NCI-H510A (cell line): ENCODE data around the gene FAM187B.

Experiments used
- DNase-seq: peaks from one replicate; lab custom pipeline; 2025; lab: John Stamatoyannopoulos, UW

The FAM187B gene

DNA sequence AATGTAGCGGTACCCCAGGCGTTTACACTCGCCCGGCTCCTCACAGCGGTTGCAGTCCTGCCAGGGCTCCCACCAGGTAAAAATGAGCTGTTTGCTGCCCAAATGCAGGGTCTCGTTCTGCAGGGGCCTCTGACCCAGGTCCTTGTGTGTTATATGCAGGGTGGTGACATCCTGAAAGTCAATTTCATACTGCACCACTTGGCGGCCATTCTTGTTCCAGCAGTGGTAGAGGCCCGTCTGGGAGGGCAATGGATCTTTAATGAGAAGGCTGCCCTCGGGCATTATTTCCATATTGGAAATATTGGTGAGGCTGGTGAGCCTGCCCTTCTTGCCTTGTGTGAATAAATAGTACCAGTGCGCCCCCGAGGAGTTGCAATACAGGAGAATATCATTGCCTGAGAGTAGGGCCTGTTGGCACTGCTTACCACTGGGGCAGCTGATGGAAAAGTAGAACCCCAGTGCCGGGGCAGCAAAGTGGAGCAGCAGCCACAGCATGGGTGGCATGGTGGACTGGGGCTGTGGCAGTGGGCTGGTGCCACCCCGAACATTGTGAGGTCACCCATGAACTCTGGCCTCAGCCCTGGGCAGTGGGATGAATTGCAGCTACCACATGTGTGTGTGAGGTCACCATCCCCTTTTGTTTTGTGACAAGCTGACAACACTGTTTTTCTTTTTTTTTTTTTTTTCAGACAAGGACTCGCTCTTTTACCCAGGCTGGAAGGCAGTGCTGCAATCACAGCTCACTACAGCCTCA, at the start of gene FAM187B:
Gene FAM187B, minus strand, starts transcription at position 563 of the 754 bp plus-strand sequence. Its CDS starts 59 bp downstream, at position 504.
- no peak for DNase-seq

DNA sequence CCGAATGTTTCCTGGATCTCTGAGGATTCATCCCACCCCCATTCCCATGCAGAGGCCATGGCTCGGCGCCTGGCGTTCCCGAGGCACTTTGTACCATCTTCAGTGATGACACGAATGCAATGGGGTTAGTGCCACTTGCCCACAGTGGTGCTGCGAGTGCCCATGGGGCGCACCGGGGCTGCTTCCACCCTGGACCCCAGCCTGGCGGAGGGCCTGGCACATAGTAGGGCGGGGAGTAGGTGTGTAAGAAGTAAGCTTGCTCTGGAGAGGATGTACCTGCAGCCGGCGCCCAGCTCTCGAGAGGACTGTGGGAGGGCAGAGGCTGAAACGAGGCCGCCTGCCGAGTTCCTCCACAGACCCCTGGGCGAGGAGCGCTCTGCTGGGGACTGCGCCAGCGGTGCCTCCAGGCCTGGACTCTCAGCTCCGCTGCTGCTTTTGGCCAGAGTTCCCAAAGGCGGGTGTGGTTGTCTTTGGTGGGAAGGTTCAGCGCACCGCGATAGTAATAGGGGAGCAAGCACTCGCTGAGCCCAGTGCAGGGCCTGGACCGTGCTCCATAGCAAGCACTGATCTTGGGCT, 48.3 kb upstream of the FAM187B start:
- no peak for DNase-seq

DNA sequence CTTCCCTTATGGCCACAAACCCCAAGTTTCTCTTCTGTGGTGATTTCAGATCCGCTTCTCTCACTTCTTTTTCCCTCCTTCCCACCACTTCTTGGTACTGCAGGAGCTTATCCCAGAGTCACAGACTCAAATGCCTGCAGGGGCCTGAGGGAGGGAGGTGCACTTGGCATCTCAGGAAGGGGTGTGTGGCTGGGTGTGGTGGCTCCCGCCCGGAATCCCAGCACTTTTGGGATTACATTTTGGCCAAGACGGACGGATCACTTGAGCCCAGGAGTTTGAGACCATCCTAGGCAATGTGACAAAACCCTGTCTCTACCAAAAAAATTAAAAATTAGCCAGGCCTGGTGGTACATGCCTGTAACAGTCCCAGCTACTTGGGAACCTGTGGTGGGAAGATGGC, 45.8 kb upstream of the FAM187B start:
- DNase-seq, result no peak

DNA sequence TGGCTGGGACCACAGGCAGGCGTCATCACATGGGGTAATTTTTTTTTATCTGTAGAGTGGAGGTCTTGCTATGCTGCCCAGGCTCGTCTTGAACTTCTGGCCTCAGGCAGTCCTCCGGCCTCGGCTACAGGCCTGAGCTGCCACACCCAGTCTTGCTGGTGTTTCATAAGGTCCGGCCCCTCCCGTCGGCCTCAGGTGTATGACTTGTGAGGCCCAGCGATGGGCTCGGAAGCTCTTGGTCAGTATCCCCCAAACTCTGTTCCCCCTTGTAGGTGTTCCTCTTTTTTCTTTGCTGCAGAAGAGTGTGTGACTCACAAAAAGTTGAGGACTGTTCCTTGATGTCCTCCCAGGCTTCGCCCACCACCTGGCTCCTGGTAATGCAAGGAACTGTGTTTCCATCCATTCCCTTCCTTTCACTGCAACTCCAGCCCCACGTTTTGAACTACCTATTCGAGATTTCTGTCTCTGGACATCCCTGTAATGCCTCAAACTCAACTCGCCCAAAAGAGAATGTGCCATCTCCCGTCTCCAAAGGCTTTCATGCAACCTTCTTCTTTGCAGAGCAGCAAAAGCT, 45.2 kb upstream of the FAM187B start:
- no peak for DNase-seq

DNA sequence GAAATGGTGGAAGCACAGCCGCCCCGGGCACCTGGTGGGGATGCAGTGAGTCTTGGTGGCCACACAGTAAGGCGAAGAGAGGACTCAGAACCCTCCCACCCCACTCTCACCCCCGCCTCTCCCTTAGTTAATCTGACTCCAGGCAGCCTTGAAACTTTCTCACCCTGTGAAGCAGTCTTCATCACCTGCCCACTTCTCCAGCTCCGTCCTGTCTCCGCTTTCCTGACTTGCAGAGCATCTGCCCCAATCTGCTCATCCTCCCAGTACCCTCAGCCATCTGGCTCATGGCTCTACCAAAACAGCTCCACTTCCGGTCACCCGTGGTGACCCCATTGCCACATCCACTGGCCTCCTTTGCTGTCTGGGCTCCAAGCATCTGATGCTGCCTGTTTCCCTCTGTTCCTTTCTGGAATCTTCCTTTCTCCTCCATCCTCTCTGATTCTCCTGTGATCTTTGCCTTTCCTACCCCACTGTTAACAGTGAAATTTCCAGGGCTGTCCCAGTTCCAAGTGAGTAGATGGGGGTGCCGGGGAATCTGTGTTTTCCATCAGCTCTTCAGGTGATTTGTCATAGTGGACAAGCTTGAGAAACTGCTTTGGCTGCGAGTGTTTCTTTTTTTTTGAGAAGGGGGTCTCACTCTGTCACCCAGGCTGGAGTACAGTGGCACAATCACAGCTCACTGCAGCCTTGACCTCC, 44.6 kb upstream of the FAM187B start:
- no peak for DNase-seq

DNA sequence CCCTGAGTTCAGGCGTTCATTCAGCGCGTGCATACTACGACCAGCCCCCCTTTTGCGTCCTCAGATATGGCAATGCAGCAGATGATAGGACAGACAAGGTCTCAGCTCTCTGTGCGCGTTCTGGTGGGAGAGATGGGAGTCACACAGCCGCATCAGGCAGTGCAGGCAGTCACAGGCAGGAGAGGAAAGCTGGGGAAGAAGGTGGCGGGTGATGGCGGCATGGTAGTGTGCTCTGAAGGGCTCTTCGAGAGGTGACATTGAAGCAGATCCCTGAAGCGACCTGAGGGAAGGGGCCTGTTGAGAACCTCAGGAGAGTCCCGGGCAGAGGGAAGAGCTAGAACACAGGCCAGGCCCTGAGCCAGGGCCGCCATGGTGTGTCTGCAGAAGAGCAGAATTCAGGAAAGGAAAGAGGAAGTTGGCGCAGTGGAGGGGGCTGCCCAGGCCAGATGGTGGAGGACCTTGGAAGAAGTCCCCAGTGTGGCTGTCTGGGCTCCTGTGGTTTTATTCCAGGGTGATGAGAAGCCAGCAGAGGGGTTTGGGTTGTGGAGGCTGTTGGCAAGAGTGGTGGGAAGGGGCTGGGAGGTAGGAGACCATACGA, 43.7 kb upstream of the FAM187B start:
- DNase-seq, result no peak

DNA sequence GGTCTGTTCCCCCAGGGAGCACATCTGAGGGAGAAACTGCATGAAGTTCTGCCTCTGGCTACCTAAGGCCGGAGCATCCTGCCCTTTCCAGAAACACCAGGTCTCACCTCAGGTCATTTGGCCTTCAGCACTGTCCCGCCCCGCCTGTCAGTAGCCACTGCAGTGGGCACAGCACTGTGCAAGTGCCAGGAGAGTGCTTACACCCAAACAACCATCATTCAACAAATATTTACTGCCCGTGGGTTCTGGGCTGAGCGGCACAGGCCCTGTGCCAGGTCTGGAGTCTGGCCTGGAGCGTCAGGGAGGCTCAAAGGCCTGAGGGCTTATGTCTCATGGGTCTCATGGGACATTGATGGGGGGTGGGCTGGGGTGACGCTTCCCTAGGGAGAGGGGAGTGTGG, 43.0 kb upstream of the FAM187B start:
- no peak for DNase-seq

DNA sequence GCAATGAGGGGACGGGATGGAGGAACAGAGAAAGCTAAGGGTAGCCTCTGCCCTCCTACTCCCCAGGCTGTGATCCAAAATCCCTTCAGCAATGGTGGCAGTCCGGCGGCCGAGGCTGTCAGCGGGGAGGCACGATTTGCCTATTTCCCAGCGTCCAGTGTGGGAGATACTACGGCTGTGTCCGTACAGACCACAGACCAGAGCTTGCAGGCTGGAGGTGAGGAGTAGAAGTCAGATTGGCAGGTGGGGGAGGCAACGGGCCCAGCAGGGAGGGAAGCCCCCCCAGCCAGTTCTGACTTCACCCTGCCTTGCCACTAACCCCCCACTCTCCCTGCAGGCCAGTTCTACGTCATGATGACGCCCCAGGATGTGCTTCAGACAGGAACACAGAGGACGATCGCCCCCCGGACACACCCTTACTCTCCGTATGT, 41.9 kb upstream of the FAM187B start:
- DNase-seq, result no peak

DNA sequence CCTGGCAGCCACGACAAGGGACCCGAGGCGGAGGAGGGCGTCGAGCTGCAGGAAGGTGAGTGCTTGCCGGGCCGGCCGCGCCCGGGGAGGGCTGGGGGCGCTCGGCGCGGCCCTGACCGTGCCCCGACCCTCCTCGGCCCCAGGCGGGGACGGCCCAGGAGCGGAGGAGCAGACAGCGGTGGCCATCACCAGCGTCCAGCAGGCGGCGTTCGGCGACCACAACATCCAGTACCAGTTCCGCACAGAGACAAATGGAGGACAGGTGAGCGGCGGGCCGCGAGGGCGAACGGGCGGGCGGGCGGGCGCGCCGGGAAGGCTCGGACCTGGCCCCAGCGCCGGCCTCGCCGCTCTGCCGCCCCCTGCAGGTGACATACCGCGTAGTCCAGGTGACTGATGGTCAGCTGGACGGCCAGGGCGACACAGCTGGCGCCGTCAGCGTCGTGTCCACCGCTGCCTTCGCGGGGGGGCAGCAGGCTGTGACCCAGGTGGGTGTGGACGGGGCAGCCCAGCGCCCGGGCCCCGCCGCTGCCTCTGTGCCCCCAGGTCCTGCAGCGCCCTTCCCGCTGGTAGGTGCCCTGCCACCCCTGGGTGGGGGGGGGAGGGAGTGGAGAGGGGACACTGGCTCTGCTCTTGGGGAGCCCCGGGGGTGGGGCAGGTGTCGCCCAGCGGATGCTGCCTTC, 41.0 kb upstream of the FAM187B start:
- DNase-seq, result peak; percentile 72

DNA sequence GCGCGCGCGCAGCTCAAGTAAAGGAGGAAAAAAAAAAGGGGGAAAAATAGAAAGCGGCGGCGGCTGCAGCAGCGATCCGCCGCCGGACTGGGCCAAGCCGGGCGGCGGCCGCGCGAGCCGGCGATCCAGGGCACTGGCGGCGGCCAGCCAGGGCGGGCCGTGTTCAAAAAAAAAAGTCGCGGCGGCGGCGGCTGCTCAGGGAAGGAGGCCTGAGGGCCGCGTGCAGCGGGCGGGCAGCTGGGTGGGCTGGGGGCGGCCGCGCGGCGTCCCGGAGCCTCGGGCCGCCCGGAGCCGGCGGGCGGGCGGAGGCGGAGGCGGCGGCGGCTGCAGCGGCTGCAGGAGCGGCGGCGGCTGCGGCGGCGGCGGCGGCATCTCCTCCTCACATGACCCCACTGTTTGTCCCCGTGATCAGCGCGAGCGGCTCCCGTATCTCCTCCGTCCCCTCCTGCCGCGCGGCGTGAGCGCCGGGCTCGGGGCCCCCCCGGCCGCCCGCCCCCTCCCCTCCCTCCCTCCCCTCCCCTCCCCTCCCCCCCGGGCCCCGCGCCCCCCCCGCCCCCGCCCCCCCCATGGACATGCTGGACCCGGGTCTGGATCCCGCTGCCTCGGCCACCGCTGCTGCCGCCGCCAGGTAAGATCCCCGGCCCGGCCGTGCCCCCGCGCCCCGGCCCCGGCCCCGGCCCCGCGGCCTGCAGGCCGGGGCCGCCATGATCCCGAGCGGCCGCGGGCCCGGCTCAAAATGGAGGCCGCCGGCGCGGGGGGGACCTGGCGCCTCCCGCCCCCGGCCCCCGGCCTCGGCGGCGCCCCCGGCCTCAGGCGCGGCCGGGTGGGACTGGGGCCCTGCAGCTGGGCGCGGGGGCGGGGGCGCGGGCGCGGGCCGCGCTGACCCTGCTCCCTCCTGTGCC, 40.2 kb upstream of the FAM187B start, which contains the start of gene USF2:
Gene USF2, plus strand, starts transcription at position 427 of the 902 bp plus-strand sequence. Its CDS starts 140 bp downstream, at position 567.
- DNase-seq, result peak; percentile 47

DNA sequence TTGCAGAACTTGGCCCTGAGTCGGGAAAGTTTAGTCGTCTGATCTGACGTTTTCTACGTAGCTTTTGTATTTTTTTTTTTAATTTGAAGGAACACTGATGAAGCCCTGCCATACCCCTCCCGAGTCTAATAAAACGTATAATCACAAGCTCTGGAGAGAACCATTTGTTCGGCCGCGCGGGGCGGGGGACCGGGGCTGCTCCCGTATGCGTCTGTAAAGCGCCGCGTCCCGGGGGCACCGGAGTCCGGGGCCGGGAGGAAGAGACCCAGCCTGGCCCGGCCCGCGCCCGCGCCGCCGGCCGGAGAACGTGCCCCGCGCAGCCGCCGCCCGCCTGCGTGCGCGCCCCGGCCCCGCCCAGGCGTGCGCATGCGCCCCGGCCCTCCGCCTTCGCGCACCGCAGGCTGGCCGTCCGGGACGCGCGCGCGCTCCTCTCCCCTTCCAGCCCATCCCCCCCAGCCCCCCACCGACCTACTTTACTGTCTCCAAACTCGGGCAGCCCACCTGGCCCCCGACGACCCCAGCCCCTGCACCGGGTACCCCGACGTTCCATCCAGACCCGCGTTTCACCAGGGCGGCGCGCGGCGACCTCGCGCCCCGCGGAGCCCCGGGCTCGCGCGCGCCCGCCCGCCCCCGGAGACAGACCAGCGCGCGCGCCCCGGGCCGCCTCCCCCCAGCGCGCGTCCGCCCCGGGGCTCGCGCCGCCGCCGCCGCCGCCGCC, 39.4 kb upstream of the FAM187B start:
- DNase-seq, result peak; percentile 61

DNA sequence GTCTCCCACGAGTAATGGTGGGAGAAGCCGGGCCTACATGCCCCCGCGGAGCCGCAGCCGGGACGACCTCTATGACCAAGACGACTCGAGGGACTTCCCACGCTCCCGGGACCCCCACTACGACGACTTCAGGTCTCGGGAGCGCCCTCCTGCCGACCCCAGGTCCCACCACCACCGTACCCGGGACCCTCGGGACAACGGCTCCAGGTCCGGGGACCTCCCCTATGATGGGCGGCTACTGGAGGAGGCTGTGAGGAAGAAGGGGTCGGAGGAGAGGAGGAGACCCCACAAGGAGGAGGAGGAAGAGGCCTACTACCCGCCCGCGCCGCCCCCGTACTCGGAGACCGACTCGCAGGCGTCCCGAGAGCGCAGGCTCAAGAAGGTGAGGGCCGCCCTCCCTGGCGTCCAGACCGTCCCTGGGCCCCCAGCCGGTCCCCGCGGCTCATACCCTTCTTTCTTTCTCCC, 38.8 kb upstream of the FAM187B start:
- DNase-seq, result no peak

DNA sequence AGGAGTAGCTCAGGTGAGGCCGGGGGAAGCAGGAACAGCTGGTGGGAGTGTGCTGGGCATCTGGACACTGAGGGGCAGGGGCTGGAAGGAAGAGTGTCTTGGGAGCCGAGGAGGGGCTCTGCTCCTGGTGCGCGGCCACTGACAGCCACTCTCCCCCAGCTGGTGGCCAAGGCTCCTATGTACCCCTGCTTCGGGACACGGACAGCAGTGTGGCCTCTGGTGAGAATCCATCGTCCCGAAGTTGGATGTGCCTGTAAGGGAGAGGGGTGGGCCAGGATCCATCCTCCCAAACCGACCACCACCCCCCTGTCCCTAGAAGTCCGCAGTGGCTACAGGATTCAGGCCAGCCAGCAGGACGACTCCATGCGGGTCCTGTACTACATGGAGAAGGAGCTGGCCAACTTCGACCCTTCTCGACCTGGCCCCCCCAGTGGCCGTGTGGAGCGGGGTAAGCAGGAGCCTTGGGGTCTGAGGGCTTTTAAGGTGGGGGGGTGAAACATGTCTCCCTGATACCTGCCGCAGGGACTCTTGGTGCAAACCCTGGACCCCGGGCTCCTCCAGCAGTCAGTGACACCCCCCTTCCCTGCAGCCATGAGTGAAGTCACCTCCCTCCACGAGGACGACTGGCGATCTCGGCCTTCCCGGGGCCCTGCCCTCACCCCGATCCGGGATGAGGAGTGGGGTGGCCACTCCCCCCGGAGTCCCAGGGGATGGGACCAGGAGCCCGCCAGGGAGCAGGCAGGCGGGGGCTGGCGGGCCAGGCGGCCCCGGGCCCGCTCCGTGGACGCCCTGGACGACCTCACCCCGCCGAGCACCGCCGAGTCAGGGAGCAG, 38.2 kb upstream of the FAM187B start:
- DNase-seq, result no peak

DNA sequence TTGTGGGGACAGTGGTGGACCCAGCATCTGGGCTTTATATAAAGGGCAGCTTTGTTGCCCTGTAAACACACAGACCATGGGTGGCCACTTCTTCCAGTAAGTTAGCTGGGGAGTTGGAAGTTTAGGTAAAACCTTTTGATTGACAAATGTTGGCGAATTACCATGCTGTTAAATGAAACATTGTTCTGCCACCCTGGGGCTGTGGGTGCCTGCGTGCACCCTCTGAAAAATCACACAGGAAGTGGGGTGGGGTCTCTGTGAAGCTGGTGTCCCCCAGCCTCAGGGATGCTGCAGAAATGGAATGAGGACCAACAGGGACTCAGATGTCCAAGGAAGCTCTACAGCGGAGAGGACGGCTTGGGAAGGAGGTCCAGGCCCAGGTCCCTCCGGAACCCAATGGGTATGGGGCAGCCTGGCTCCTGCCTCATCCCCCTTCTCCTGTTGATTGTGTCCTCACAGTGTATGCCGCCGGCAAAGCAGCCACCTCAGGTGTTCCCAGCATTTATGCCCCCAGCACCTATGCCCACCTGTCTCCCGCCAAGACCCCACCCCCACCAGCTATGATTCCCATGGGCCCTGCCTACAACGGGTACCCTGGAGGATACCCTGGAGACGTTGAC, 37.5 kb upstream of the FAM187B start:
- DNase-seq, result no peak

DNA sequence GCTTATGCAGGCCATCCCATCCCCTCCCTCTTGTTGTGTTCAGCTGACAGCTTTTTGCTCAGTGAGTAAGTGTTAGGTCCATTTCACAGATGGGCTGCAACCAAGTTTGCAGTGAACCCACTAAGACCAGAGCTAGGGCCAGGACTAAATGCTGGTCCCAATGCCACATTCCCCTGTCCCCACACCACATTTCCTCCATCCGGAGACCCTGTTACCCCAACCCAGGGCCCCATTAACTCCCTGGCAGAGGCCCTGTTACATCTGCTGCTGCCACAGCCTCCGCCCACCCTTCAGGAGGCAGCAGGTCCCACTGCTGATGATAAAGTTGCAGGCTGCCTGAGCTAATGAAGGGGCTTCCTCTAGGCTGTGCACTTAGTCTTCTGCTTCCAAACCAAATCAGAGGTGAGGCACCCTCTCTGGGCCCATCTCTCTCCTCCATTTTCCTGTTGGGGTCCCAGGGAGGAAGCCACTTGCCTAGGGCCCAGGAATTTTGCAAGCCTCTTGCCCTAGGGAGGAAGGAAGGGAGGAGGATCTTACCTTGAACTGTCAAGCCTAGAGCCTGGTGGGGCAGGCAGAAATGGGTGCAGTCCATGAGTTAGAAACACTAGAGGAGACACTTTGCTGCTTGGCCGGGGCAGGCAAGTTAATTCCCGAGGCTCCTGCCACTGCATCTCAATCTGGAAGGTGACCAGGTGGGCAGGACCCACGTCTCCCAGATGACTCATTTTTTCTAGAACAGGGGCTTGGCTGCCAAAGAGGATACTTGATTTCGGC, 36.8 kb upstream of the FAM187B start:
- DNase-seq, result no peak

DNA sequence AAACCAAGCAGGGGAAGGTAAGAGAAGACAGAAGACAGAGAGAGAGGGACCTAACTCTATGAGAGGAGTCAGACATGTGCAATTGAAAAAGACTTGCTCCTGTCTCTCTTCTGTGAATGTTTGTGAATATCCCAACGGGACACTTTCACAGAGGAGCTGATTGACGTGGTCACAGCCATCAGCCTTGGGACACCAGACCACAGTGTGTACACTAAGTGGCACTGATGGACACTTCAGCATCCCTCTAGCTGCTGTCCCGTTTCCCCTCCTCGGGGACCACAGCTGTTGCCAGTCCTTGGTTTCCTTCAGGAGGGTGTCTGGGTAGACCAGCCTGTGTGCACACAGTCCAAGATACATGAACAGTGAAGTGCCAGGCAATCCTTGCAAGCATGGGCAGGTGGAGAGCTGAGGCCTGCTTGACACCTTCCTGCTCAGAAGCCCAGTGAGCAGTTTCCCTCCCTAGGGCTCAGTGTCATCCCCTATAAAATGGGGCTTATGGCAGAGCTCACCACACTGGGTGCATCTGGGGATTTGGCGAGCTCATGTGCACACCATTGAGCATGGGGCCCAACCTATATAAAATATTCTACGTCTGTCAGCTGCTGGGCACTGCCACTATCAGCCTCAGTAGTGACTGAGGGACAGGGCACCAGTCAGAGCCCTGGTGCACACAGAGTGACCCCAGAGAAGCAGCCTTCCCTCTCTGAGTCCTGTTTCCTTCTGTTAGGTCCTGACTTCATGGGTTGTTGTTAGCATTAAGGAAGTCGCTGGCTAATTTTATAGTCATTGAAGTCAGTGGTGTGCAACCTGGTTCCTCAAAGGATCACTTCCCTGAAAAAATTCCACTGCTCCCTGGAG, 36.0 kb upstream of the FAM187B start:
- DNase-seq, result no peak
